ENCODE measurements around the gene NCKAP5L.

Gene NCKAP5L

GRCh38 chr12:49821373-49822287 lies 6.6 kb downstream of the NCKAP5L start:
- DNase-seq = no peak

GRCh38 chr12:49819786-49820185 lies 8.4 kb downstream of the NCKAP5L start:
- no peak for DNase-seq

GRCh38 chr12:49818241-49818895 lies 9.8 kb downstream of the NCKAP5L start:
- DNase-seq = no peak

GRCh38 chr12:49813131-49813530 lies 15.1 kb downstream of the NCKAP5L start:
- no peak for DNase-seq

GRCh38 chr12:49811961-49812401 lies 16.2 kb downstream of the NCKAP5L start:
- no peak for DNase-seq

GRCh38 chr12:49811136-49811535 lies 17.1 kb downstream of the NCKAP5L start:
- no peak for DNase-seq

- no peak for DNase-seq
These were observed 18.3 kb downstream of the NCKAP5L start for GRCh38 chr12:49809906-49810389.

GRCh38 chr12:49809381-49809905 lies 18.8 kb downstream of the NCKAP5L start:
- DNase-seq = no peak

- DNase-seq = no peak
These were observed 19.4 kb downstream of the NCKAP5L start for GRCh38 chr12:49808686-49809380.

GRCh38 chr12:49807991-49808580 lies 20.1 kb downstream of the NCKAP5L start:
- DNase-seq = no peak

GRCh38 chr12:49806877-49807276 lies 21.3 kb downstream of the NCKAP5L start:
- DNase-seq = no peak

- DNase-seq = no peak
These were observed 21.8 kb downstream of the NCKAP5L start for GRCh38 chr12:49806321-49806813.

- no peak for DNase-seq
These were observed 22.8 kb downstream of the NCKAP5L start for GRCh38 chr12:49805409-49805808.

- DNase-seq = no peak
These were observed 23.4 kb downstream of the NCKAP5L start for GRCh38 chr12:49804821-49805220.

GRCh38 chr12:49803693-49804450 lies 24.3 kb downstream of the NCKAP5L start:
- no peak for DNase-seq

GRCh38 chr12:49801141-49802063 lies 26.8 kb downstream of the NCKAP5L start:
- no peak for DNase-seq

- DNase-seq = no peak
These were observed 27.6 kb downstream of the NCKAP5L start for GRCh38 chr12:49800421-49801140.

GRCh38 chr12:49798934-49799333 lies 29.3 kb downstream of the NCKAP5L start:
- no peak for DNase-seq

GRCh38 chr12:49798248-49798647 lies 30.0 kb downstream of the NCKAP5L start:
- DNase-seq = no peak

GRCh38 chr12:49797449-49797776 lies 30.8 kb downstream of the NCKAP5L start:
- no peak for DNase-seq

All from SHP77 treated with DMSO at 0.1 percent for 48 hours (cell line).